HG02623 (cell line): Measurements from ENCODE around the gene IGFL3.
"Not testable (repeated sequence)": the region's sequence is repeated elsewhere in the genome, so short reads cannot be mapped to it uniquely, and the experiment has no call there.

Source experiments
- ATAC-seq: cut with Tn5 transposase; IDR thresholded peaks from one replicate; pipeline ENCODE4 v1.9.1; 2021; ENCODE audit warnings: moderate library complexity; ENCODE audit not compliant: unreplicated experiment

IGFL3 gene

GRCh38 chr19:46124638-46125115, at the start of gene IGFL3:
IGFL3 (minus strand) TSS chr19:46124688; CDS start chr19:46124649, 39 bp downstream.
- no peak for ATAC-seq

- no peak for ATAC-seq
These were observed 49.5 kb upstream of the IGFL3 start for GRCh38 chr19:46173886-46174480.

GRCh38 chr19:46162731-46163130, 38.2 kb upstream of the IGFL3 start:
- no peak for ATAC-seq

GRCh38 chr19:46161642-46162257, 37.3 kb upstream of the IGFL3 start:
- ATAC-seq = not testable (repeated sequence)

GRCh38 chr19:46160233-46160775, 35.8 kb upstream of the IGFL3 start:
- ATAC-seq = no peak

GRCh38 chr19:46159418-46160232, 35.1 kb upstream of the IGFL3 start:
- no peak for ATAC-seq

GRCh38 chr19:46155237-46155636, 30.7 kb upstream of the IGFL3 start:
- no peak for ATAC-seq

GRCh38 chr19:46150606-46151005, 26.1 kb upstream of the IGFL3 start:
- no peak for ATAC-seq

- ATAC-seq = no peak
These were observed 23.4 kb upstream of the IGFL3 start, which contains the start of gene IGFL2 for GRCh38 chr19:46147791-46148288. IGFL2 (plus strand) TSS chr19:46148238; CDS start chr19:46148279, 41 bp downstream.

GRCh38 chr19:46147166-46147740, 22.8 kb upstream of the IGFL3 start:
- no peak for ATAC-seq

GRCh38 chr19:46144756-46145155, 20.3 kb upstream of the IGFL3 start:
- no peak for ATAC-seq

GRCh38 chr19:46142294-46142693, 17.8 kb upstream of the IGFL3 start:
- no peak for ATAC-seq

GRCh38 chr19:46141421-46141820, 16.9 kb upstream of the IGFL3 start:
- ATAC-seq = no peak

- no peak for ATAC-seq
These were observed 13.5 kb upstream of the IGFL3 start for GRCh38 chr19:46137915-46138473.

- no peak for ATAC-seq
These were observed 10.0 kb upstream of the IGFL3 start for GRCh38 chr19:46134527-46134926.

- no peak for ATAC-seq
These were observed 9.3 kb upstream of the IGFL3 start for GRCh38 chr19:46133777-46134241.

GRCh38 chr19:46133101-46133627, 8.7 kb upstream of the IGFL3 start:
- no peak for ATAC-seq

- ATAC-seq = no peak
These were observed 8.1 kb upstream of the IGFL3 start for GRCh38 chr19:46132508-46133100.

- no peak for ATAC-seq
These were observed 7.1 kb upstream of the IGFL3 start for GRCh38 chr19:46131485-46132143.
